H9 (cell line): ENCODE measurements around the gene OR52A5. TPM values are rescaled to one million over a fixed set of nuclear protein-coding genes. Genes with fewer than 3 reads are reported as not detected.
A peak's percentile ranks its signal among the peaks of the same experiment; 100 is the strongest.

Source experiments
- DNase-seq: peaks from one replicate; pipeline ENCODE4 v3.0.0-alpha.2; 2017
- H2AFZ ChIP-seq: one replicate; pipeline ENCODE4 v1.6.1; 2013; ENCODE audit warnings: mild to moderate bottlenecking, low read length, control low read depth, moderate library complexity
- H2AK5ac ChIP-seq: 2 replicates; pipeline ENCODE4 v1.6.1; 2013; ENCODE audit warnings: low read length, control low read depth, mixed read lengths; ENCODE audit not compliant: insufficient read length
- H2BK120ac ChIP-seq: one replicate; pipeline ENCODE4 v1.6.1; 2013; ENCODE audit warnings: low read depth, mild to moderate bottlenecking, low read length, control low read depth, inconsistent platforms; ENCODE audit not compliant: poor library complexity, severe bottlenecking
- H2BK12ac ChIP-seq: 2 replicates; pipeline ENCODE4 v1.6.1; 2013; ENCODE audit warnings: low read length, control low read depth, mixed read lengths, low read depth; ENCODE audit not compliant: insufficient read length
- H2BK15ac ChIP-seq: 2 replicates; pipeline ENCODE4 v1.6.1; 2013; ENCODE audit warnings: low read depth, low read length, control low read depth
- H2BK20ac ChIP-seq: one replicate; pipeline ENCODE4 v1.6.1; 2013; ENCODE audit warnings: low read depth, mild to moderate bottlenecking, low read length, control low read depth, inconsistent platforms; ENCODE audit not compliant: poor library complexity, severe bottlenecking
- H2BK5ac ChIP-seq: 2 replicates; pipeline ENCODE4 v1.6.1; 2013; ENCODE audit warnings: low read length, control low read depth, mixed read lengths; ENCODE audit not compliant: insufficient read length
- H3K14ac ChIP-seq: 2 replicates; pipeline ENCODE4 v1.6.1; 2013; ENCODE audit warnings: low read length, control low read depth; ENCODE audit not compliant: insufficient read depth
- H3K18ac ChIP-seq: 2 replicates; pipeline ENCODE4 v1.6.1; 2013; ENCODE audit warnings: low read depth, mild to moderate bottlenecking, mixed read lengths, low read length, control low read depth; ENCODE audit not compliant: insufficient read length
- H3K23ac ChIP-seq: 2 replicates; pipeline ENCODE4 v1.6.1; 2013; ENCODE audit warnings: low read length, control low read depth, mixed read lengths, low read depth; ENCODE audit not compliant: insufficient read length
- H3K23me2 ChIP-seq: 2 replicates; pipeline ENCODE4 v1.6.1; 2013; ENCODE audit warnings: low read depth, mild to moderate bottlenecking, mixed read lengths, low read length, control low read depth; ENCODE audit not compliant: insufficient read length, poor library complexity, severe bottlenecking
- H3K27ac ChIP-seq: 2 replicates; pipeline ENCODE4 v1.5.1; 2013; ENCODE audit warnings: low read length, control low read depth, mixed read lengths, low read depth; ENCODE audit not compliant: insufficient read length
- H3K27me3 ChIP-seq: 2 replicates; pipeline ENCODE4 v1.6.1; 2013; ENCODE audit warnings: low read length, control low read depth, inconsistent platforms; ENCODE audit not compliant: insufficient read depth
- H3K4ac ChIP-seq: 2 replicates; pipeline ENCODE4 v1.6.1; 2013; ENCODE audit warnings: low read depth, mild to moderate bottlenecking, control low read depth, inconsistent platforms, low read length, moderate library complexity
- H3K4me1 ChIP-seq: 2 replicates; pipeline ENCODE4 v1.6.1; 2013; ENCODE audit warnings: low read length, control low read depth, inconsistent platforms; ENCODE audit not compliant: insufficient read depth
- H3K4me2 ChIP-seq: 2 replicates; pipeline ENCODE4 v1.6.1; 2013; ENCODE audit warnings: low read length, control low read depth, mixed read lengths; ENCODE audit not compliant: insufficient read length, insufficient read depth
- H3K56ac ChIP-seq: 2 replicates; pipeline ENCODE4 v1.6.1; 2013; ENCODE audit warnings: low read depth, mild to moderate bottlenecking, mixed read lengths, low read length, control low read depth; ENCODE audit not compliant: insufficient read length
- H3K79me1 ChIP-seq: 2 replicates; pipeline ENCODE4 v1.6.1; 2013; ENCODE audit warnings: low read depth, mild to moderate bottlenecking, moderate library complexity, low read length, control low read depth, inconsistent platforms; ENCODE audit not compliant: insufficient read depth, poor library complexity, severe bottlenecking
- H3K79me2 ChIP-seq: 2 replicates; pipeline ENCODE4 v1.6.1; 2013; ENCODE audit warnings: low read length, control low read depth, inconsistent platforms; ENCODE audit not compliant: insufficient read depth
- H3K9ac ChIP-seq: 2 replicates; pipeline ENCODE4 v1.6.1; 2013; ENCODE audit warnings: low read length, control low read depth, mixed read lengths; ENCODE audit not compliant: insufficient read length; ENCODE audit errors: extremely low read depth
- H3K9me3 ChIP-seq: one replicate; pipeline ENCODE4 v1.6.1; 2013; ENCODE audit warnings: low read depth, low read length, inconsistent platforms; ENCODE audit not compliant: control insufficient read depth
- H3T11ph ChIP-seq: one replicate; pipeline ENCODE4 v1.6.1; 2013; ENCODE audit warnings: mild to moderate bottlenecking, low read length, control low read depth, inconsistent platforms
- H4K20me1 ChIP-seq: one replicate; pipeline ENCODE4 v1.6.1; 2013; ENCODE audit not compliant: control insufficient read depth, insufficient read length, insufficient read depth
- H4K5ac ChIP-seq: 2 replicates; pipeline ENCODE4 v1.6.1; 2013; ENCODE audit warnings: low read depth, mild to moderate bottlenecking, mixed read lengths, low read length, control low read depth; ENCODE audit not compliant: insufficient read length
- H4K8ac ChIP-seq: replicated peaks from 2 replicates; pipeline ENCODE4 v1.6.1; 2013; ENCODE audit warnings: low read length, control low read depth, mixed read lengths, low read depth; ENCODE audit not compliant: insufficient read length
- H4K91ac ChIP-seq: 2 replicates; pipeline ENCODE4 v1.6.1; 2013; ENCODE audit warnings: low read depth, mild to moderate bottlenecking, moderate library complexity, mixed read lengths, low read length, control low read depth; ENCODE audit not compliant: insufficient read length
- H3K27ac Mint-ChIP-seq, 3 experiments: 2 replicates in 2 of 3; 3 replicates in 1 of 3; pipeline ENCODE4 v1.8.0; 2020 to 2021; ENCODE audit warnings: mixed read lengths in 3 of 3, mild to moderate bottlenecking in 1 of 3, moderate library complexity in 1 of 3
- H3K27me3 Mint-ChIP-seq: 2 replicates; pipeline ENCODE4 v1.8.0; 2021; ENCODE audit warnings: low read depth, mild to moderate bottlenecking, moderate library complexity, mixed read lengths
- H3K36me3 Mint-ChIP-seq, 3 experiments: 2 replicates in 2 of 3; 3 replicates in 1 of 3; pipeline ENCODE4 v1.8.0; 2020 to 2021; ENCODE audit warnings: low read depth in 3 of 3, mixed read lengths in 3 of 3; ENCODE audit not compliant: insufficient read depth in 1 of 3
- H3K4me1 Mint-ChIP-seq, 2 experiments: 2 replicates each; pipeline ENCODE4 v1.8.0; 2020; ENCODE audit warnings: mixed read lengths in 2 of 2
- H3K4me3 Mint-ChIP-seq, 2 experiments: 2 replicates in 1 of 2; 3 replicates in 1 of 2; pipeline ENCODE4 v1.8.0; 2020 to 2021; ENCODE audit warnings: mild to moderate bottlenecking in 2 of 2, mixed read lengths in 2 of 2, moderate library complexity in 1 of 2
- H3K9me3 Mint-ChIP-seq, 2 experiments: 2 replicates in 1 of 2; 3 replicates in 1 of 2; pipeline ENCODE4 v1.8.0; 2020; ENCODE audit warnings: mild to moderate bottlenecking in 2 of 2, mixed read lengths in 2 of 2, moderate library complexity in 1 of 2
- CTCF ChIP-seq: fragments of 200-600 bp; sonication (generic); conservative IDR thresholded peaks from 3 replicates; pipeline ENCODE4 v1.8.0; 2021; ENCODE audit warnings: antibody characterized with exemption, mild to moderate bottlenecking
- WGBS: extraction: QIAGEN DNeasy Blood & Tissue Kit; methylation state at CpG from one replicate; pipeline ENCODE4 v1.1.7; 2013; ENCODE audit warnings: missing lambda C conversion rate, low lambda C conversion rate, mixed read lengths; ENCODE audit not compliant: insufficient read length; ENCODE audit errors: extremely low coverage; 5-methylcytosine and 5-hydroxymethylcytosine counted together
- long read RNA-seq: library from polyadenylated mRNA; unstranded; transcript quantifications from one replicate; pipeline ENCODE4 v2.0.0, GENCODE V29; 2020
- total RNA-seq: library from RNA; stranded (reverse); gene quantifications from 2 replicates; pipeline ENCODE4 v1.2.1, GENCODE V29; 2021

The OR52A5 gene
- total RNA-seq: not detected in 2 replicates
- long read RNA-seq: 0 reads

GRCh38 chr11:5137996-5138395 lies at the start of gene OR52A5:
OR52A5 (minus strand) TSS chr11:5138356; CDS start chr11:5132642, 5,714 bp downstream.
- no peaks in the 10 kb centered on the region for H3K23me2 ChIP-seq
- no peaks in the 10 kb centered on the region for H4K20me1 ChIP-seq
- no peak within 1 kb of the TSS for H3K18ac ChIP-seq
- no peak within 1 kb of the TSS for H2BK12ac ChIP-seq
- no peaks in the 10 kb centered on the region for H3K79me2 ChIP-seq
- peaks cover 29 to 31% of the 10 kb centered on the region in 2 experiments for H3K4me1 Mint-ChIP-seq
- no peak within 1 kb of the TSS for H2AK5ac ChIP-seq
- H3T11ph ChIP-seq: no peak within 1 kb of the TSS
- no peak within 1 kb of the TSS for H3K4me3 Mint-ChIP-seq
- no peaks in the 10 kb centered on the region for H3K79me1 ChIP-seq
- no peaks in the 10 kb centered on the region for H3K27me3 ChIP-seq
- H3K23ac ChIP-seq: no peak within 1 kb of the TSS
- no peak within 1 kb of the TSS for H2BK5ac ChIP-seq
- no peak within 1 kb of the TSS for H2BK120ac ChIP-seq
- no peak for DNase-seq
- no peak within 1 kb of the TSS for H4K8ac ChIP-seq
- no peak within 1 kb of the TSS for H3K27ac ChIP-seq
- no peak within 1 kb of the TSS for H3K14ac ChIP-seq
- H3K27ac Mint-ChIP-seq: peak within 1 kb of the TSS; percentile 10 to 43 (median 21); a peak in 3 of 7 replicates
- no peak within 1 kb of the TSS for H2AFZ ChIP-seq
- H3K4me1 ChIP-seq: no peaks in the 10 kb centered on the region; the same call in 1 of the 2 replicates
- H3K56ac ChIP-seq: no peak within 1 kb of the TSS
- no peaks in the 10 kb centered on the region for H3K9me3 ChIP-seq
- H3K27me3 Mint-ChIP-seq: no peaks in the 10 kb centered on the region
- no peak within 1 kb of the TSS for H3K9ac ChIP-seq
- no CpG with 5 or more reads among the region's 2 CpGs for WGBS
- no peaks in the 10 kb centered on the region for H3K36me3 Mint-ChIP-seq
- H2BK15ac ChIP-seq: no peak within 1 kb of the TSS
- no peak within 1 kb of the TSS for H3K4me2 ChIP-seq
- H4K5ac ChIP-seq: no peak within 1 kb of the TSS
- H2BK20ac ChIP-seq: no peak within 1 kb of the TSS
- no peak within 1 kb of the TSS for H4K91ac ChIP-seq
- H3K9me3 Mint-ChIP-seq: no peaks in the 10 kb centered on the region
- TF ChIP-seq CTCF: no peak
- no peak within 1 kb of the TSS for H3K4ac ChIP-seq
